GM12878 (cell line): Measurements from ENCODE around the gene CHD6. TPM values are rescaled to one million over a fixed set of nuclear protein-coding genes. Genes with fewer than 3 reads are reported as not detected.
A peak's percentile ranks its signal among the peaks of the same experiment; 100 is the strongest.

Experiments used
- ATAC-seq: fragments of 200-7000 bp; cut with Tn5 transposase; 3 replicates; pipeline ENCODE4 v1.9.1; 2020; ENCODE audit warnings: mild to moderate bottlenecking, moderate library complexity
- BruUV-seq: library from RNA; stranded (reverse); fragments of 400-500 nt; replicated peaks from 2 replicates; lab custom pipeline; 2021; lab: Mats Ljungman, UMichigan
- CTCF ChIA-PET: fragments of 300-600 bp; sonication (Branson Sonifier 250); formaldehyde crosslinking; extraction: SDS; loops from one replicate; lab custom pipeline; 2021; ENCODE audit warnings: inconsistent platforms; lab: Yijun Ruan, JAX
- POLR2A ChIA-PET: fragments of 350-600 bp; formaldehyde crosslinking; extraction: SDS; loops from one replicate; lab custom pipeline; 2021; ENCODE audit warnings: inconsistent platforms; lab: Charles Lee
- RAD21 ChIA-PET: fragments of 300-600 bp; sonication (Branson Sonifier 250); formaldehyde crosslinking; loops from one replicate; lab custom pipeline; 2023; ENCODE audit warnings: antibody characterized with exemption; ENCODE audit not compliant: unreplicated experiment; lab: Charles Lee
- SMC1A ChIA-PET: fragments of 300-600 bp; sonication (Branson Sonifier 250); formaldehyde crosslinking; loops from one replicate; lab custom pipeline; 2023; ENCODE audit not compliant: unreplicated experiment, uncharacterized antibody; lab: Charles Lee
- DNase-seq: peaks from one replicate; pipeline ENCODE4 v3.0.0-alpha.2; 2011; ENCODE audit warnings: low read depth, low spot score
- FAIRE-seq: peaks from 3 replicates; lab custom pipeline; 2011; peaks lifted over from hg19 to GRCh38; lab: Jason Lieb, UNC
- H2AFZ ChIP-seq: 2 replicates; pipeline ENCODE4 v1.6.0; 2011; ENCODE audit warnings: low read depth, low read length, control low read depth; ENCODE audit not compliant: control insufficient read depth
- H3K27ac ChIP-seq: 2 replicates; pipeline ENCODE4 v1.5.1; 2011; ENCODE audit warnings: control low read depth; ENCODE audit not compliant: control insufficient read depth, insufficient read depth
- H3K27me3 ChIP-seq, 2 experiments: replicated peaks in 1 of 2; 2 replicates each; pipeline versions ENCODE4 v1.6.0 to v1.6.1; 2011; ENCODE audit warnings: low read length in 1 of 2; ENCODE audit not compliant: control insufficient read depth in 2 of 2, insufficient read depth in 2 of 2
- H3K36me3 ChIP-seq, 2 experiments: 2 replicates each; pipeline ENCODE4 v1.5.1; 2011; ENCODE audit warnings: low read length in 1 of 2; ENCODE audit not compliant: control insufficient read depth in 2 of 2, insufficient read depth in 2 of 2
- H3K4me1 ChIP-seq: 2 replicates; pipeline ENCODE4 v1.6.1; 2011; ENCODE audit warnings: mild to moderate bottlenecking, low read length, moderate library complexity, mixed read lengths; ENCODE audit not compliant: control insufficient read depth, insufficient read depth
- H3K4me2 ChIP-seq: 2 replicates; pipeline ENCODE4 v1.6.0; 2011; ENCODE audit warnings: control low read depth; ENCODE audit not compliant: control insufficient read depth, insufficient read depth
- H3K4me3 ChIP-seq: fragments of 200-600 bp; sonication (generic); 2 replicates; pipeline ENCODE4 v1.5.1; 2016
- H3K79me2 ChIP-seq: 2 replicates; pipeline ENCODE4 v1.6.0; 2011; ENCODE audit warnings: low read length; ENCODE audit not compliant: control insufficient read depth, insufficient read depth
- H3K9ac ChIP-seq: 2 replicates; pipeline ENCODE4 v1.8.0; 2011; ENCODE audit warnings: low read length, control low read depth, mixed read lengths; ENCODE audit not compliant: control insufficient read depth, insufficient read depth
- H3K9me3 ChIP-seq: replicated peaks from 3 replicates; pipeline ENCODE4 v1.5.1; 2011; ENCODE audit warnings: mild to moderate bottlenecking, low read length; ENCODE audit not compliant: control insufficient read depth, insufficient read depth
- H4K20me1 ChIP-seq: 2 replicates; pipeline ENCODE4 v1.6.0; 2011; ENCODE audit not compliant: control insufficient read depth, insufficient read depth
- BCL11A ChIP-seq: IDR thresholded peaks from 2 replicates; pipeline ENCODE4 v1.6.1; 2011; ENCODE audit warnings: low read depth, low read length
- CBX5 ChIP-seq: sonication (generic); IDR thresholded peaks from 2 replicates; pipeline ENCODE4 v1.6.1; 2016; ENCODE audit warnings: low read depth, moderate library complexity, mild to moderate bottlenecking, inconsistent platforms
- CHD1 ChIP-seq: IDR thresholded peaks from 2 replicates; pipeline ENCODE4 v1.6.1; 2012; ENCODE audit warnings: low read depth, low read length, improper control_type of control experiment
- CHD4 ChIP-seq: fragments of 200-600 bp; sonication (generic); IDR thresholded peaks from 2 replicates; pipeline ENCODE4 v1.6.1; 2016; ENCODE audit warnings: mild to moderate bottlenecking
- GATAD2B ChIP-seq: fragments of 450-650 bp; conservative IDR thresholded peaks from 2 replicates; pipeline ENCODE4 v1.6.1; 2017; ENCODE audit warnings: low read depth, mild to moderate bottlenecking, moderate library complexity
- HDAC2 ChIP-seq: fragments of 200-600 bp; sonication (generic); IDR thresholded peaks from 2 replicates; pipeline ENCODE4 v1.6.1; 2017
- IKZF1 ChIP-seq: fragments of 450-650 bp; conservative IDR thresholded peaks from 2 replicates; pipeline ENCODE4 v1.6.1; 2017; ENCODE audit warnings: antibody characterized with exemption, mild to moderate bottlenecking
- IKZF2 ChIP-seq, 2 experiments: fragments of 450-650 bp; IDR thresholded peaks; 2 replicates each; pipeline ENCODE4 v1.6.1; 2017; ENCODE audit warnings: mild to moderate bottlenecking in 2 of 2, moderate library complexity in 2 of 2
- MEF2A ChIP-seq: IDR thresholded peaks from 2 replicates; pipeline ENCODE4 v1.6.1; 2011; ENCODE audit warnings: low read depth, mild to moderate bottlenecking, low read length, moderate library complexity; ENCODE audit not compliant: insufficient read depth
- MYB ChIP-seq: fragments of 150-350 bp; IDR thresholded peaks from 2 replicates; pipeline ENCODE4 v1.6.1; 2014; ENCODE audit warnings: mild to moderate bottlenecking, low read depth, low read length, borderline replicate concordance
- NR2C1 ChIP-seq: fragments of 450-650 bp; IDR thresholded peaks from 2 replicates; pipeline ENCODE4 v1.6.1; 2017; ENCODE audit warnings: antibody characterized with exemption, mild to moderate bottlenecking, moderate library complexity
- POU2F2 ChIP-seq: IDR thresholded peaks from 3 replicates; pipeline ENCODE4 v1.6.1; 2011; ENCODE audit warnings: low read depth, mild to moderate bottlenecking, low read length, borderline replicate concordance
- SIX5 ChIP-seq: IDR thresholded peaks from 2 replicates; pipeline ENCODE4 v1.6.1; 2011; ENCODE audit warnings: mild to moderate bottlenecking, low read depth, low read length, moderate library complexity; ENCODE audit not compliant: severe bottlenecking
- SMC3 ChIP-seq: IDR thresholded peaks from 2 replicates; pipeline ENCODE4 v1.6.1; 2011; ENCODE audit warnings: low read length, improper control_type of control experiment, borderline replicate concordance
- SREBF1 ChIP-seq: IDR thresholded peaks from 2 replicates; pipeline ENCODE4 v1.6.1; 2012; ENCODE audit warnings: mild to moderate bottlenecking, low read length
- SRF ChIP-seq, 2 experiments: IDR thresholded peaks; 2 replicates each; pipeline ENCODE4 v1.6.1; 2011; ENCODE audit warnings: low read depth in 2 of 2, low read length in 2 of 2, mild to moderate bottlenecking in 1 of 2, moderate library complexity in 1 of 2
- WGBS: methylation state at CpG from one replicate; pipeline ENCODE4 v1.1.6; 2016; ENCODE audit warnings: low lambda C conversion rate; ENCODE audit not compliant: insufficient replicate concordance, insufficient coverage; ENCODE audit errors: missing lambda C conversion rate; 5-methylcytosine and 5-hydroxymethylcytosine counted together
- in situ Hi-C: fragments of 300-500 bp; cut with MboI; formaldehyde crosslinking; loops from 9 replicates; pipeline ENCODE4 v1.14.3; 2018; ENCODE audit warnings: mixed read lengths
- intact Hi-C: fragments of 100-400 bp; cut with micrococcal nuclease; formaldehyde crosslinking; loops from one replicate; pipeline ENCODE4 v1.14.2; 2022; ENCODE audit not compliant: unreplicated experiment
- polyA plus RNA-seq, 11 experiments: library from polyadenylated mRNA; depleted of rRNA in 4 of 11; unstranded in 6 of 11; stranded (reverse) in 5 of 11; fragments of >200 nt; fragmentation: Nextera tagmentation in 4 of 11; fragmentation: Illumina TruSeq in 1 of 11; extraction: Ambion mirVana in 4 of 11; extraction: Trizol in 1 of 11; gene quantifications; 1 replicate in 1 of 11; 2 replicates in 10 of 11; pipeline versions ENCODE4 v1.2.1 to v1.2.3, GENCODE V29; 2011 to 2016; ENCODE audit warnings: inconsistent platforms in 2 of 11, missing spikeins in 2 of 11, low read depth in 1 of 11
- total RNA-seq, 4 experiments: library from RNA; depleted of rRNA in 3 of 4; stranded (reverse); fragments of >200 nt in 3 of 4; fragmentation: Illumina TruSeq in 1 of 4; extraction: Trizol in 1 of 4; gene quantifications; 2 replicates each; pipeline versions ENCODE4 v1.2.1 to v1.2.3, GENCODE V29; 2013 to 2021
- TF ChIP-seq, protein P1 (sequence below): fragments of 450-650 bp; formaldehyde crosslinking; IDR thresholded peaks from 2 replicates; pipeline ENCODE4 v1.5.0; 2022; ENCODE audit warnings: mild to moderate bottlenecking, missing genetic modification characterization
- TF ChIP-seq, protein P2 (sequence below): IDR thresholded peaks from 2 replicates; pipeline ENCODE4 v1.6.1; 2011; ENCODE audit warnings: borderline replicate concordance, low read depth, mild to moderate bottlenecking, moderate library complexity, mixed read lengths, low read length; ENCODE audit not compliant: insufficient read depth; ENCODE audit errors: extremely low read length
- TF ChIP-seq, protein P3 (sequence below): IDR thresholded peaks from 2 replicates; pipeline ENCODE4 v1.6.1; 2011; ENCODE audit warnings: mild to moderate bottlenecking, low read depth, low read length, moderate library complexity; ENCODE audit not compliant: insufficient replicate concordance

Gene CHD6
- total and polyA plus RNA-seq, 10 of the 15 experiments (the other 5 are each of a cell fraction or from before 2014, with no cell fraction given), result 4.3 to 25.5 (median 17.1) TPM

DNA sequence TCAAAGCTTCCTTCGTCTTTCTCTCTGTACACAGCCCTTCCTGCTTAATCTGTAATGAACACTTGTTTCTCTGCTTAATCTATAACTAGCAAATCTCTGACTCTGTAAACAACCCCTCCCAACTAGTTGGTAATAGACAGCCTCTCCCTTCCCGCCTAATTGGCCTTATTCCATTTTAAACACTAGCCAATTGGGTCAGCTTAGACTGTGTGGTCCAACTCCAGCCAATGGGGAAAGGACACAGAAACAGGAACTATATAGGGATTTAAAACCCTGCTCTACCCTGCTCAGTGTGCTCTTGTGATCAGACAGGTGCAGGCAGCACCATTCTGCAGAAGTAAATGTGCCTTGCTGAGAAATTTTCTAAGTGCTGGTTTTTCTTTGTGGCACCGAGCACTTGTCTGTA is 18.5 kb downstream of the CHD6 start (continued):
- TF ChIP-seq IKZF1, result no peak
- TF ChIP-seq IKZF2 (IDR thresholded peaks at IDR 0.05), result no peak
- peak; percentile 99 for TF ChIP-seq CBX5
- TF ChIP-seq, protein P1, sequence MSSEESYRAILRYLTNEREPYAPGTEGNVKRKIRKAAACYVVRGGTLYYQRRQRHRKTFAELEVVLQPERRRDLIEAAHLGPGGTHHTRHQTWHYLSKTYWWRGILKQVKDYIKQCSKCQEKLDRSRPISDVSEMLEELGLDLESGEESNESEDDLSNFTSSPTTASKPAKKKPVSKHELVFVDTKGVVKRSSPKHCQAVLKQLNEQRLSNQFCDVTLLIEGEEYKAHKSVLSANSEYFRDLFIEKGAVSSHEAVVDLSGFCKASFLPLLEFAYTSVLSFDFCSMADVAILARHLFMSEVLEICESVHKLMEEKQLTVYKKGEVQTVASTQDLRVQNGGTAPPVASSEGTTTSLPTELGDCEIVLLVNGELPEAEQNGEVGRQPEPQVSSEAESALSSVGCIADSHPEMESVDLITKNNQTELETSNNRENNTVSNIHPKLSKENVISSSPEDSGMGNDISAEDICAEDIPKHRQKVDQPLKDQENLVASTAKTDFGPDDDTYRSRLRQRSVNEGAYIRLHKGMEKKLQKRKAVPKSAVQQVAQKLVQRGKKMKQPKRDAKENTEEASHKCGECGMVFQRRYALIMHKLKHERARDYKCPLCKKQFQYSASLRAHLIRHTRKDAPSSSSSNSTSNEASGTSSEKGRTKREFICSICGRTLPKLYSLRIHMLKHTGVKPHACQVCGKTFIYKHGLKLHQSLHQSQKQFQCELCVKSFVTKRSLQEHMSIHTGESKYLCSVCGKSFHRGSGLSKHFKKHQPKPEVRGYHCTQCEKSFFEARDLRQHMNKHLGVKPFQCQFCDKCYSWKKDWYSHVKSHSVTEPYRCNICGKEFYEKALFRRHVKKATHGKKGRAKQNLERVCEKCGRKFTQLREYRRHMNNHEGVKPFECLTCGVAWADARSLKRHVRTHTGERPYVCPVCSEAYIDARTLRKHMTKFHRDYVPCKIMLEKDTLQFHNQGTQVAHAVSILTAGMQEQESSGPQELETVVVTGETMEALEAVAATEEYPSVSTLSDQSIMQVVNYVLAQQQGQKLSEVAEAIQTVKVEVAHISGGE (CRISPR knock-in tag), result no peak
- TF ChIP-seq CHD1, result no peak
- no peak for TF ChIP-seq HDAC2

DNA sequence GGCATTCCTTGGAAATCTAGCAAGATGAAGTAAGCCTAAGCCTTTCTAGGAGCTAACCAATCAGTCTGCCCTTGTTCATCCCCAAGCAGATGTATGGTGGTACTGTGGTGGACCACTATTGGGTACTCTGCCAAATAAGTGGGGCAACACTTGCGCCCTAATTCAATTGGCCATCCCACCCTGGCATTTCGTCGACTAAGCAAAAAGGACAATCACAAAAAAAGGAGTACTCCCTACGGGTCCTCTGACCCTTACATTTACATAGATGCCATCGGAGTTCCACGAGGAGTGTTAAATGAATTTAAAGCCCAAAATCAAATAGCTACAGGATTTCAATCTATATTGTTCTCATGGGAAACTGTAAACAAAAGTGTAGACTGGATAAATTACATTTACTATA is 19.5 kb downstream of the CHD6 start:
- TF ChIP-seq CHD1 (no peak), SREBF1 (no peak), CHD4 (no peak), BCL11A (no peak), GATAD2B (no peak), NR2C1 (no peak), POU2F2 (no peak), SIX5 (no peak), SMC3 (no peak), MYB (no peak), SRF (IDR thresholded peaks at IDR 0.05; ENCODE audit: low read depth in 2 of 2, low read length in 2 of 2) (no peak), MEF2A (no peak)
- TF ChIP-seq, protein P2, sequence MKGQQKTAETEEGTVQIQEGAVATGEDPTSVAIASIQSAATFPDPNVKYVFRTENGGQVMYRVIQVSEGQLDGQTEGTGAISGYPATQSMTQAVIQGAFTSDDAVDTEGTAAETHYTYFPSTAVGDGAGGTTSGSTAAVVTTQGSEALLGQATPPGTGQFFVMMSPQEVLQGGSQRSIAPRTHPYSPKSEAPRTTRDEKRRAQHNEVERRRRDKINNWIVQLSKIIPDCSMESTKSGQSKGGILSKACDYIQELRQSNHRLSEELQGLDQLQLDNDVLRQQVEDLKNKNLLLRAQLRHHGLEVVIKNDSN, result no peak
- TF ChIP-seq, protein P3, sequence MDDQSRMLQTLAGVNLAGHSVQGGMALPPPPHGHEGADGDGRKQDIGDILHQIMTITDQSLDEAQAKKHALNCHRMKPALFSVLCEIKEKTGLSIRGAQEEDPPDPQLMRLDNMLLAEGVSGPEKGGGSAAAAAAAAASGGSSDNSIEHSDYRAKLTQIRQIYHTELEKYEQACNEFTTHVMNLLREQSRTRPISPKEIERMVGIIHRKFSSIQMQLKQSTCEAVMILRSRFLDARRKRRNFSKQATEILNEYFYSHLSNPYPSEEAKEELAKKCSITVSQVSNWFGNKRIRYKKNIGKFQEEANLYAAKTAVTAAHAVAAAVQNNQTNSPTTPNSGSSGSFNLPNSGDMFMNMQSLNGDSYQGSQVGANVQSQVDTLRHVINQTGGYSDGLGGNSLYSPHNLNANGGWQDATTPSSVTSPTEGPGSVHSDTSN, result no peak
- ATAC-seq (no peak), FAIRE-seq (no peak), DNase-seq (no peak)
- Histone ChIP-seq H3K27me3 (no peaks in the 10 kb centered on the region), H3K79me2 (peaks cover 10% of the 10 kb centered on the region), H3K9me3 (peaks cover 53% of the 10 kb centered on the region), H3K27ac (no peak overlapping the region), H2AFZ (no peak overlapping the region), H3K36me3 (no peaks in the 10 kb centered on the region), H3K4me1 (no peaks in the 10 kb centered on the region), H3K9ac (no peak overlapping the region), H3K4me2 (no peak overlapping the region), H3K4me3 (no peak overlapping the region), H4K20me1 (no peaks in the 10 kb centered on the region)
- RAD21 ChIA-PET, result no interaction called here
- intact Hi-C loops, result no loop called here
- POLR2A ChIA-PET, result no interaction called here
- in situ Hi-C loops, result no loop called here
- no TSS peak for BruUV-seq
- SMC1A ChIA-PET, result no interaction called here
- CTCF ChIA-PET, result no interaction called here
- 100% methylated on average over 6 of the region's 6 CpGs for WGBS
